GM21529 (cell line): ENCODE measurements around the gene CTSL.

Source experiments
- ATAC-seq: cut with Tn5 transposase; IDR thresholded peaks from one replicate; pipeline ENCODE4 v1.9.1; 2021; ENCODE audit not compliant: unreplicated experiment

CTSL gene

DNA sequence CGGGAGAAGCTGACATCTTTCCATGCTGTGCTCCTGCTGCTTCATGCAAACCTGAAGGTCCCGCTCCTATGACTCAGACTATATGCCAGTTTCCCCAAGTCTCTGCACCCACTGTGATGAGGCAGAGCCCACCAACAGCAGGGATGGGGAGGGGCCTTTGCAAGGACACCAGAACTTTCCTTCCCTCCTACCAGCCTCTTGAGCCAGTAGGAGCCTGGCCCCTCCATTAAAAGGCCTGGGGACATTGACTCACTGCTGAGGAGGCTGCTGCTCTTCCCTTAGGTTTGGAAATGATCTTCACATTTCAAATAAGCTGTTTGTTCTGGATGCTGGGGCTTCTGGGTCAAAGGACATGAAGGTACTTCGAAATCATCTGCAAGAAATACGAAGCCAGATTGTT lies 26.1 kb upstream of the CTSL start:
- ATAC-seq: no peak

DNA sequence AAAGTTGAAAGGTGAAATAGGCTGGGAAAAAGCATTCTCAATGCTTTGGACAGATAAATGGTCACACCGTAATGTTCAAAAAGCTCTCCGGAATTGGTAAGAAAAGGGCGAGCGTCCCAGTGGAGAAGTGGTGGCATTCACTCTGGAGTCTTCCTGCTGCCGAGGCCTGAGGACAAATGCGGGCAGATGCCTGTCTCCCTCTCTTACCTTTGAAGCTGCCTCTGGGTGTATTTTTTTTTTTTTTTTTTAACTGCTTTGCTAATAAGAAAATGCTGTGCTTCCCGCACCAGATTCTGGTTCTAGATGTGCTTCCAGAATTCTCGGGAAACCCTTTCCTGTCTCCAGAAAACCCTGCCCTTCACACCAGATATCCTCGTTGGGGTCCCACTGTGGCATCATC lies 24.4 kb upstream of the CTSL start:
- ATAC-seq: no peak

DNA sequence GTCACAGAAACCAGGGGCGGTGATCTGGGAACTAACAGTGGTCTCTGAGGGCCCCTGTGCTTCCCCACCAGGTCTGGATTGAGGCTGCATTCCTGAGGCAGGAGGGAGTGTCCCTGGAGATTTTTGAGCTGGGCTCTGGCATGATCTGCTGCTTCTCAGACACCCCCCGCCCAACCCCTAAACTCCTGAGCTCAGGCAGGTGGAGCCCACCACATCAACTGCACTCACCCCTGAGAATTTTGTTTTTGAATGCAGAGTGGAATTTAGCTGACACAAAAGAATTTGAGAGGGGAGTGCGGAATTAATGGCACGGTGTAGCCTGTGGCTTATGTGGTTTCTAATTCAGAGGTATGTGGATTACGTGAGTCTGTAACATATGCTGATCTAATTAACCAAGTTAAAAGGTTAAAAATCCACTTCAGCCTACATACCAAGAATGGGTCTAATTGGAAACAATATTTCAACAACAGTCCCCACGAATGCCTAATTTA lies 23.9 kb upstream of the CTSL start:
- ATAC-seq: no peak

DNA sequence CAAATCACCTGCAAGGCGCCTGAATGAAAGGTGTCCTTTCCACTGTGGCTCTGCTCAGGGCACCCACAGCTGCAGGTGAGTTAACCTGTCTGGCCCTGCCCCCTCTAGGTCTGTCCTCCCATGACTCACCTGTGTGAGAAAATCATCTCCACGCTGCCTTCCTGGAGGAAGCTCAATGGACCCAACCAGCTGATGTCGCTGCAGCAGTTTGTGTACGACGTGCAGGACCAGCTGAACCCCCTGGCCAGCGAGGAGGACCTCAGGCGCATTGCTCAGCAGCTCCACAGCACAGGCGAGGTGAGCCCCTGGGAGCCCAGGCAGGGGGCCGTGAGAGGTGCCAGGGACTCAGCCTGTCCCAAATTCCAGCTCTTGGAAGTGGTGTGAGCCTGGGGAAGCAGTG lies 23.0 kb upstream of the CTSL start:
- no peak for ATAC-seq

DNA sequence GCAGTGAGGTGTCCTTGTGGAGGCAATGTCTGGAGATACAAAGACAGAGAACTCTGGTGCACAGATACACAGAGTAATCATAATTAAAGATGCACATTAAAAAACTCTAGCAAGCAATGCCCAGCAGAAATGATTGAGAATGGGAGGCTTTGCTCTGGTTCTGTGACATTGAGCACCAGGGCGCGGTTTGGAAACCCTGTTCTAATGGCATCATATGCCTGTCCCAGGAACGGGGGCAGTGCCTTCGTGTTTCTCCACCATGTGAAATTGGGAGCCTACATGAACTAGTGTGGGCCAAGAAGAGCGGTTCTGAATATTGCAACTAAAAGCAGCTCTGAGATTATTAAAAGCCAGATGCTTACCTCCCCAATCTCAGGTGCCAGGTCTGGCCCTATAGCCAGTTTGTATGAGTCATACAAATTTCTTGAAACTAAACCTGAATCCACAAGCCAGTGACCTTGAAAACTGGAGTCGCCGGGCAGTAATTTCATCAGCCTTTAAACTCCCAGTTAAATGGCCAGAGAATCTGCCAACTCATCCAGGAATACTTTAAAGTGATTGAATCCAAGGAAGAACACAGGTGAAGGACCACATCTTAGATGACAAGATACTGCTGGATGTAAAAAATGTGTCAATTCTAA lies 22.2 kb upstream of the CTSL start:
- no peak for ATAC-seq

DNA sequence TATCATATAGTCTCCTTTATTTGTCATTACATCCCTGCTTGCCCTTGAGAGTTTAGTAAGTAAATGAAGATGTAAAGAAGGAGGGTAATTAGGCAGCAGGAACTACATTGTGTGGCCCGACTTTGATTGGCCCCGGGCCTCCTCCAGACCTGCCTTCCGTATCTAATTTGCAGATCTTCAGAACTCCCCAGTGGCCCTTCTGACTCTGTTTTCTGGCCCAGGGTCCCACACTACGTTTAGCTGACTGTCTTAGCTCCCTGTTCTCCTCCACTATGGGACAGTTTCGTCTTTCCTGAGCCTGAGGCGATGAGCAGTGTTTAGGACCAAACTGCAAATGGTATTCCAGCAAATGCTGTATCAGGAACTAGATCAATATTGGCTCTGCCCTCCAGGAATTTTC lies 21.6 kb upstream of the CTSL start:
- ATAC-seq: no peak

DNA sequence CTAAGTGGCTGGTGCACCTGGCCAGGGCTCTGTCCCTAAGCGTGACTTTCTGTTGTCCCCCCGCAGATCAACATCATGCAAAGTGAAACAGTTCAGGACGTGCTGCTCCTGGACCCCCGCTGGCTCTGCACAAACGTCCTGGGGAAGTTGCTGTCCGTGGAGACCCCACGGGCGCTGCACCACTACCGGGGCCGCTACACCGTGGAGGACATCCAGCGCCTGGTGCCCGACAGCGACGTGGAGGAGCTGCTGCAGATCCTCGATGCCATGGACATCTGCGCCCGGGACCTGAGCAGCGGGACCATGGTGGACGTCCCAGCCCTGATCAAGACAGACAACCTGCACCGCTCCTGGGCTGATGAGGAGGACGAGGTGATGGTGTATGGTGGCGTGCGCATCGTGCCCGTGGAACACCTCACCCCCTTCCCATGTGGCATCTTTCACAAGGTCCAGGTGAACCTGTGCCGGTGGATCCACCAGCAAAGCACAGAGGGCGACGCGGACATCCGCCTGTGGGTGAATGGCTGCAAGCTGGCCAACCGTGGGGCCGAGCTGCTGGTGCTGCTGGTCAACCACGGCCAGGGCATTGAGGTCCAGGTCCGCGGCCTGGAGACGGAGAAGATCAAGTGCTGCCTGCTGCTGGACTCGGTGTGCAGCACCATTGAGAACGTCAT lies 19.7 kb upstream of the CTSL start:
- no peak for ATAC-seq

DNA sequence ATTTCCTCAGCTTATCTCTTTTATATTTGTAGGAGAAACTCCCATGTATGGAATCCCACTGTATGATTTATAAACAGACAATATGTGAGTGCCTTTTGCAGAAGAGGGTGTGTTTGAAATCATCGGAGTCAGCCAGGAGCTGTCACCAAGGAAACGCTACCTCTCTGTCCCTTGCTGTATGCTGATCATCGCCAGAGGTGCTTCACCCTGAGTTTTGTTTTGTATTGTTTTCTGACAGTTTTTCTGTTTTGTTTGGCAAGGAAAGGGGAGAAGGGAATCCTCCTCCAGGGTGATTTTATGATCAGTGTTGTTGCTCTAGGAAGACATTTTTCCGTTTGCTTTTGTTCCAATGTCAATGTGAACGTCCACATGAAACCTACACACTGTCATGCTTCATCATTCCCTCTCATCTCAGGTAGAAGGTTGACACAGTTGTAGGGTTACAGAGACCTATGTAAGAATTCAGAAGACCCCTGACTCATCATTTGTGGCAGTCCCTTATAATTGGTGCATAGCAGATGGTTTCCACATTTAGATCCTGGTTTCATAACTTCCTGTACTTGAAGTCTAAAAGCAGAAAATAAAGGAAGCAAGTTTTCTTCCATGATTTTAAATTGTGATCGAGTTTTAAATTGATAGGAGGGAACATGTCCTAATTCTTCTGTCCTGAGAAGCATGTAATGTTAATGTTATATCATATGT lies 18.0 kb upstream of the CTSL start:
- ATAC-seq: no peak

DNA sequence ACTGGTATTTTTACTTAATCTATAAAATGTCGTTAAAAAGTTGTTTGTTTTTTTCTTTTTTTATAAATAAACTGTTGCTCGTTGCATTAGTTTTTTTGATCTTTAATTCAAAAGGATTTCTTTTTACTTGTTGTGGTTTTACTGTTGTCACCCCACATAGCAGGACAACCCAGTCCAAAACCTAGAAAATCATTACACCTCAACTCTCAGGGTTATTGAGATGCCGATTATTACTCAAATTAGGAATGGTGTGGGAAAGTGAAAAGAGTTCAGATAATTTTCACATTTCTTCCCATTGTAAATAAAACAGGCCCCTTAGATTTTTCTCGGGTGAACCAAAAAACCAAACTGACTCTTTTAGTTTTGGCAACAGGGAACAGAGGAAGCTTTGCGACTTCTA lies 17.4 kb upstream of the CTSL start:
- no peak for ATAC-seq

DNA sequence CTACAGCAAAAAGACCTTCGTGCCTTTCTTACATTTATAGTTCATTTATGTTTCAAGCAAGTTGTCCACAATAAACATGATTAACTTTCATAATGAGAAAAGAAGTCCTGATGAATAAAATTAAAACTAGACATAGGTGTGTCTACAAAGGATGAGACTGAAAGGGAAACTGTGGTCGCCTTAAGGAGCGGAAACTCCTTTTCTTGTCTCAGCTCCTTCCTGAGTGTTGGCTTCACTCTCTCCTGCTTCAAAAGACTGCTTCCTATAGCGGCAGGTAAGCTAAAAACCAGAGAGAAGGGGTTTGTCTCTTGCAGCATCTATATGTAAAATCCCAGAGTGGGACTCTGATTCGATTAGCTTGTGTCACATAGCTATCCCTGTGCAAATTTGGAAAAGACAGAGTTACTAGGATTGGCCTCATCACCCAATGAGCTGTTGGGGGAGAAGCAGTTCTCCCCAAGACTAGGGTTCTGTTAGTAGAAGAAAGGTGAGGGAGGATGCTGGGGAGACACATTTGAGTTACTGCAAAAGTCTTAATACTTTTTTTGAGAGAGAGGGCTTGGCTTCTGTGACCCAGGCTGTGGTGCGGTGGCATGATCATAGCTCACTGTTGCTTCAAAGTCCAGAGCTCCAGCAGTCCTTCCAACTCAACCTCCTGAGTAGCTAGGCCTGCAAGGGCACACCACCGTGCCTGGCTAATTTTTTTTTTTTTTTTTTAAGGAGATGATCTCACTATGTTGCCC lies 16.8 kb upstream of the CTSL start:
- ATAC-seq: no peak

DNA sequence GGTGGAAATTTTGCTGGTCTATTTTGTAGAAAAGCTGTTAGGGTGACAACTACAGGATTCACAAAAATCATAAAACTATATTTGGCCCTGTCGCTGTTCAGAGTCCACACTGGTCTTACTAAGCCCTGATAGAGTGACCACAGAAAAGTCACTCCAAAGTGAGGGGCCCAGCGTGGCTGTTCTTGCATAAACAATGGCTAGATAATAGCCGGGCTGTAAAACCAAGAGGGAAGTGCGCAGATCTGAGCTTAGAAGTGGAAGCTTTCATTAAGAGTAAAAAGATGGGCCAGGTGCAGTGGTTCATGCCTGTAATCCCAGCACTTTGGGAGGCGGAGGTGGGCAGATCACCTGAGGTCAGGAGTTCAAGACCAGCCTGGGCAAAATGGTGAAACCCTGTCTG lies 15.5 kb upstream of the CTSL start:
- no peak for ATAC-seq

DNA sequence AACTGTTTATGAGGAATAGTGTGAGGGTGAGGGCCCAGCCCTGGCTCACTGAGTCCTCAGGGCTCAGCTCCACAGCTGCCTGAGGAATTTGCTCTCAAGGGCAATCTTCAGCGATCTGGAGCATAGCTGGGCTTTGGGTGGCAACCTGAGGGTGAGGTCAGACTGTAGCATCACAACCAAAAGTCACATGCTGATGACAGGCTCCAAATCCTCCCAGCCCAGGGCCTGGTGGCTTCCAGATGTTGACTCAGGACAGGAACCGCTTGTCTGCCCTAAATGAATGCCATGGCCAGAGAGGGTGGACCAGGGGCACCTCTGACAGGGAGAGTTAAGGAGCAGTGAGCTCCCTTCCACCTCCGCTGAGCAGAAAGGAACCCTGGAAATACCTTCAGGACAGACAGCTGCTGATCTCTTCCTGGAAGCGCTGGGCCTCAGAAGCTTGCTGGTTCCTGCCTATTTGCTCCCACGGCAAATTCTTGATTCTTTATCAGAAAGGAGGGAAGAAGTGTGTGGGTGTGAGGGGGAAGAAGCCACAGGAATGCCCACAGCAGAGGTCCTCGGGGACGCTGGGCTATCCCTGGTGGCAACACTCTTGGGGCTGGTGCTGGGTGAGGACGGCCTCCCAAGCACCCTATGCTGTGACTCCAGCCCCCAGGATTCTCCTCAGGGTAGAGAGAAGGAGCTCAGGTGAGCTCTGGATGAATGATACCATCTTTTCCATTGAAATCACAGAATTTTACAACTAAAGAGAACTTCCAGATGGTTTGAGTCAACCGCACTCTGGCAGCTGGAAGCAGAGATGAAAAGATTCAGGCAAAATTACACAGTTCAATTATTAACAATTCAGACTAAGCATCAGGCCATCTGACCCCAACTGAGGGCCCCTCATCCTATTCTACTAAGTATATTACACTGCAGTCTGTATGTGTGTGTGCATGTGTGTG lies 13.8 kb upstream of the CTSL start:
- ATAC-seq: no peak

DNA sequence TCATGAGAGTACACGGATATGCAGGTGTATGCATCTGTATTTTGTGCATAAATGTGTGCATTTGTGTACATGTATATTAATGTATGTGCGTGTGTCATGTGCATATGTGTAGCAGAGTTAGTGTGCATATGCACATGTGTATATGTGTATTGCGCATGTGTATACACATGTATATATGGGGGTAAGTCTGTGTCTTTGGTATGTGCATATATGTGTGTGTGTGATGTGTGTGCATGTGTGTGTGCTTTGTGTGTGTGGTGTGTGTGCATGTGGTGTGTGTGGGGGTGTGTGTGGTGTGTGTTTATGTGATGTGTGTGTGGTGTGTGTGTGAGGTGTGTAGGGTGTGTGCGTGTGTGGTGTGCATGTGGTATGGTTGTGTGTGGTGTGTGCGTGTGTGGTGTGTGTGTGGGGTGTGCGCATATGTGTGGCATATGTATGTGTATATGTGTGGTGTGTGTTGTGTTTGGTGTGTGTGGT lies 13.1 kb upstream of the CTSL start:
- no peak for ATAC-seq

DNA sequence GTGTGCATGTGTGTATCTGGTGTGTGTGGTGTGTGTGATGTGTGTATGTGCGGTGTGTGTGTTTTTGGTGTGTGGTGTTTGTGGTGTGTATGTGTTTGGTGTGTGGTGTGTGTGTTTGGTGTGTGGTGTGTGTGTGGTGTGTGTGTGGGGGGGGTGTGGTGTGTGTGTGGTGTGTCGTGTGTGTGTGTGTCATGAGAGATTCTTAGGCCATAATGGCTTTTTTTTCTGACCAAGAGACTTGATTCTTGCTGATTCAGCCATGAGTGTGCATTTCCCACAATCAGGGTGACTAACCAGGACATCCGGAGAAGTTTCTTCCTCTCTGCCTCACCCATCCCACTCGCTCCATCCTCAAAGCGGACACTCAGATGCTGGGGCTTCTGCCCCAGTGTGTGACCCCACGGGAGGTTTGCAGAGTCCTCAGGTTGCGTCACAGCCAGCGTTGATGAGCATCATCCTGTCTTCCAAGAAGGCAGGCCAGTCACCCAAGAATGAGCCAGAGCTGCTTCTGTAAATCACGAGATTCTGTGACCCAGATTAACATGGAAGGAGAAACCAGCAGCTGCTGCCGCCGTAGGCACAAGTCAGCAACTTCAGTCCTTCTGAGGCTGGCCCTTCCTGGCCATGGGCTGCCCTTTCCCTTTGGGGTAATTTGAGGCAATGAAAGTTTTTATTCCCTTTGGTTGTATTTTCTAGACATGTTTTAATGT lies 12.5 kb upstream of the CTSL start:
- ATAC-seq: no peak

DNA sequence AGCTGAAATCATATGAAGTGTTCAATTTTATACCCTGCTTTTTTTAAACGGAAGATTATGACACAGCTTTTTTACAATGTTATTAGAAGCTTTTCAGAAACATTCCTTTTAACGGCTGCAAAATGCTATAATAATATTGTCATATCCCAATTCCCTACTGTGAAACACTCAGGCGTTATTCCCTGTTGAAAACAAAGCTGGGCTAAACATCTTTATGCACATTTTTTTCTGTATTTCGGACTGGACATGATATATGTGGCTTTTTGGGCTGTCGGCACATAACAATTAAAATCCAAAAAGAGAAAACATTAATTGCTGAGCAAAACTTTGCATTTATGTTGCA lies 12.0 kb upstream of the CTSL start:
- ATAC-seq: no peak

DNA sequence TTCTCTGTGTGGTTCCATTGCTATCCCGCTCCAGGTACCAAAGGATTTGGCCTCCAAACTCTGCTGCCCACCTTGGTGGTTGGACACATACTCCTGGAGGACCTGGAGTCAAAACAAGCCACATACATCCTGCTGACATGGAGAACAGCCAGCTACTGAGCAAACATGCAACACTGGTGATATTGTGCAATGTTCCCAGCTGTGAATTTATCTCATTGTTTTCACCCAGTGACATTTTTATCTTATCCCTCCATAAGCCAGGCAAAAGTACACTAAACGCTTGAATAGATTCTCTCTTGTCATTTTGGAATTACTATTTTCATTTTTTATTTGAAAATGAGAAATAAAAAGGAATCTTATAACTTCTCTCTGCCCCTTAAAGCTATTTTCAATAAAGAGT lies 11.1 kb upstream of the CTSL start:
- no peak for ATAC-seq

DNA sequence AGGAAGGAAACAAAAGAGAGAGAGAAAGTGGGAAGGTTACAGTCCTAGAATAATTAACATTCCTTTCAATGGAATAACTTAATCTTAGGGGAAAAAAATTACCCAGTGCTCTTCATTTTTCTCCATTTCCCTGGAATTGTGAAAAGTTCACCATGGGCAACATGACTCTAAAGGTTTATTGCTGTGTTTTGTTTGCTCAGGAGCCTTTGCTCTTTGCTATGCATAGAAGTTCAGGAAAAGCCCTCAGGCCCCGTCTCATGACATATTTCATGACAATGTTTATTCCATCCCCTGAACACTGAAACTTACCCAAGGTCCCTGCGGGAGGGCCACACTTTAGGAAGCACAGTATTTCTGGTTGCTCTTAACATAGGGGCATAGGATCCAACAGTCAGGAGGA lies 9.8 kb upstream of the CTSL start:
- no peak for ATAC-seq

DNA sequence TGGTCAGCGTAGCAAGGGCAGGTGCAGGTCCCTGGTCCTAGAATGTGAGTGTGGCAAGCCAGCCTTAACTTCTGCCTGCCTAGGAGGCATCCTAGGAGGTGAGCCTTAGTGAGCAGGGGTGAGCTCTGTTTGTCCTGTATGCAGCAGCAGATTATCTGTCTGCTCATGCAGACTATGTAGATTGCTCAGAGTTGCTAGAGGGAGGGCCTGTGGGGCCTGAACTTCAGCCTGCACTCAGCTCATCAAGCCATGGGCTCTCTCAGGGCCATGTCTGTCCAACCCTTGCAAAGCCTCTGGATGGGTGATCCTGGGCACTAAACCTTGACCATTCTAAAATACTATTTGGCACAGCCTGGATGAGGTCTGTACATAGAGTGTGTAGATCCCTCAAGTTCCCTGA lies 8.5 kb upstream of the CTSL start:
- ATAC-seq: no peak

DNA sequence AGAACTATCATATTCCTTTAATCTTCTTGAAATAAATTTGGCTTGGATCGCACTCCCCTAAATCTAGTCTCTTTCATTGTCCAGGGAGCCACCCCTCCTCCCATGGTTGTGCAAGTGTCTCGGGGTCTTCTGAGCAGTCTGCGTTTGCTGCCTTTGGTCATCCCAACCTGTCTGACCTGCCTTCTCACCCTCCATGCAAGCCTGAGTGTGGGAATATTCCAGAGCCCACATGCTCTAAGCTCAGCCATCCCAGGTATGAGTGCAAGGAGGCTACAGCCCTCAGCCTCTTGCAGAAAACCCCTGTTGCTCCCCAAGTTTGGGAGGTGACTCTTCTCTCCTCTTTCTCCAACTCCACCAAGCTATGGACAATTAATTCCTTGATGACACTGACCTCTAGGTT lies 7.7 kb upstream of the CTSL start:
- ATAC-seq: no peak
